Suppressor macrophage (primary cell): ENCODE measurements around the gene NDRG3.

Source experiments
- DNase-seq, 4 experiments: peaks; one replicate each; pipeline ENCODE4 v3.0.0-alpha.2; 2020 to 2022
- total RNA-seq, 17 experiments: gene quantifications; one replicate each; lab custom pipeline; 2026; ENCODE audit warnings: mixed read lengths in 6 of 17, inconsistent platforms in 3 of 17; lab: John Stamatoyannopoulos, UW

The NDRG3 gene
- 23.0 to 62.0 (median 40.7) reads per million in 17 experiments for total RNA-seq

DNA sequence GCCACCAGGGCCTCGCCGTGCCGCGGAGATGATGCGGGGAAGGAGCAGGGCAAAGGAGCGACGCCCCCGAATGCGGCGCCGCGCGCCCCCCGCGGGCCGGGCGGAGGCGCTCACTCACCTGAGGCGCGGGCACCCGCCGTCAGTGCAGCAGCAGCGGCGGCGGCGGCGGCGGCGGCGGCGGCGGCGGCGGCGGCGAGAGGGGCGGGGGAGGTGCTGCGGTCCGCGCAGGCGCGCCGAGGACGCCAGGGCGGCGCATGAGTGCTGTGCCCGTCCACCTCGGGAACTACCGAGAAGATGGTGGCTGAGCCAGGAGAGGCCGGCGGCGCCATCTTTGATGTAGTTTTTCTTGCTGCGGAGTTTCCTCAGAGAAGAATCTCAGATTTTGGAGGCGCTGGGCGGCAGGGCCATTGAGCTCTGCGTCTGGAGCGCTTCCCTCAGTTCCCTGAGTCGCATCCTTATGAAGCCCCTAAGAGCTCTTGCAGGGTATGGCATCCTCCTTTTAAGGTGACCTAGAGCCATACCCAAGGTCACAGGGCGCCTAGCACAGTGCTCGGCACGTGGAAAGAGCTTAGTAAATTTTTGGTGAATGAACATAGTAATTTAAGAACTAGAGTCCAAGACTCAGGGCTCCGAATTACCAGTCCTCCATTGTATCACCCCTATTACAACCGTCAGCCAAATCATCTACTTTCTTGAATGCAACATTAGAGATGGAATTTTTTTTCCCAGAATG lies at the start of gene NDRG3:
Gene NDRG3 (minus strand): TSS at position 164 of the 733 bp plus-strand sequence. CDS start 24,355 bp downstream, outside the sequence.
- DNase-seq, result peak; percentile 94 to 98 (median 96)

DNA sequence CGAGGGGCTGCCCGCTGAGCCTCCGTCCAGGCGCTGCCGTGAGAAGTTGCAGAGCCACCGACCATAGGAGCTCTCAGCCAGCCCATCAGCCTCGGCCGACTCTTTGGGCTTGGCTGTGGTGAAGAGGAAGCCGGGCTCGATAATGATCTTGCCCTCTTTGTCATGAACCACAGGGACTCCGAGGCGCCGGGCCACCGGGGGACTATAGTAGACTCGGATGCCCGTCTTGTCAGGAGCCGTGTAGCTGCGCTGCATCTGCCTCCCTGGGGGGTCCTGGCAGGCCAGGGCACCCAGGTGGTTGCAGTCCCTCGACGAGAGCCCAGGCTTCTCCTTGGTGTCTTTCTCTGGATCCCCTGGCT lies 48.2 kb upstream of the NDRG3 start:
- no peak for DNase-seq

DNA sequence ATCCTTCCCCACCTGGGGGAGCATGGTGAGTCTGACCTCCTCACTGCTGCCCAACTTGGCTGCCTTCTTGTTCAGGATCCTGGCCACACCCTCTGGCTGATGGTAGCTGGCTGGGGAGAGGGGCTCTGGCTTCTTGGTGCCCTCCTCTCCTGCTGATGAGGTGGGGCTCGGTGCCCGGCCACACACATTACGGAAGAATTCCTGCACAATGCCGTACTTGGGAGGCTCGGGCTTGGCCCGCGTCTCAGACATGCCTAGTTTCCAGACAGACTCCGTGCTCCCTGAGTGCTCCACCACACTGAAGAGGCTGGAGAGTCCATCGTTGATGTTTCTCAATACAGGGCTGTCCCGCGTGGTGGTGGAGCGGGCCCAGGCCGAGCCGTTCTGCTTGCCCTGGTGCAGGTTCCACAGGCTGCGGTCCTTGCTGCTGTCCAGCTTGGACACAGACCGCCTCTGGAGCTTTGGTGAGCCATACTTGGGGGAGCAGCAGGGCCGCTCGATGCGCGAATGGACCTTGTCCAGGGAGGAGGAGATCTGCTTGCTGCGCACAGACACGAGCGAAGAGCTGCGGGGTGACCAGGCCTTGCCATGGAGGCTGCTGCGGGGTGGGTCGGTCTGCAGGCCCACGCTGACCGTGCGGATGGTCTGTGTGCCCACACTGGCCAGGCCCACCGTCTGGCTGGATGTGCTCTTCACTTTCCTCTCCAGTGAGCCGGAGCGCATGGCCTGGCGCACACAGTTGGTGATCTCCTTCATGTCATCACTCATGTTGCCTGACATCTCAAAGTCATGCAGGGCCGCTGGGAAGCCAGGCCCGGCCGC lies 47.6 kb upstream of the NDRG3 start:
- DNase-seq, result no peak

DNA sequence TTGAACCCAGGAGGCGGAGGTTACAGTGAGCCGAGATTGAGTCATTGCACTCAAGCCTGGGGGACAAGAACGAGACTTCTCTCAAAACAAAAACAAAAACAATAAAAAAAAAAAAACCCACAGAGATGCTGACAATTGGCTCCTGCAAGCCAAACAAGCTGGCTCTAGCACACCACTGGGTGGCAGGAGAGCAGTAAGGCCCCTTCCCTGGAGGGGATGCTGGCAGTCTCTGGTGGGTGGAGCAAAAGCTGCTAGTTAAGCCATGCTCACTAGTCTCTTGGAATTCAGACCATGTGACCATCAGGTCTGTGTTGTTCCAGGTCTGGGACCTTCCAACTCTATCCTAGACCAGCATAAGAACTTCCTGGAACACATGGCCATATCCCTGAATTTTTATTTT lies 46.5 kb upstream of the NDRG3 start:
- DNase-seq, result peak in 3 of 4 experiments; percentile 13 to 35 (median 31)

DNA sequence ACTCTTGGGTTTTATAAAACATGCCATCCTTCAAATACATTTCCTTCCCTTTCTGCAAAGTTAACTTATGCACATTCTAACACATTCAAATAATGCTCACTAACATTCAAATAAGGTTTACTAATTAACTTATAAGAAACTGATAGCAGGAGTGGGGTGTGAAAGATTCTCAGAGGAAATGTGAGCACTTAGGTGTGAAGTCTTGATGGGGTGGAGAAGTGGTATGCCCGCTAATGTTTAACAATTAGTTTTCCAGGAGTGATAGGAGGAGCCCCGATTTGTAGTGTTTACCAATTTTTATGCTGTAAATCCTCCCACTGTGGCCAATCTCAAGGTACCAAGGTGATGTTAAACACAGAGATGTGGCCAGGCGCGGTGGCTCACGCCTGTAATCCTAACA lies 46.0 kb upstream of the NDRG3 start:
- DNase-seq, result no peak

DNA sequence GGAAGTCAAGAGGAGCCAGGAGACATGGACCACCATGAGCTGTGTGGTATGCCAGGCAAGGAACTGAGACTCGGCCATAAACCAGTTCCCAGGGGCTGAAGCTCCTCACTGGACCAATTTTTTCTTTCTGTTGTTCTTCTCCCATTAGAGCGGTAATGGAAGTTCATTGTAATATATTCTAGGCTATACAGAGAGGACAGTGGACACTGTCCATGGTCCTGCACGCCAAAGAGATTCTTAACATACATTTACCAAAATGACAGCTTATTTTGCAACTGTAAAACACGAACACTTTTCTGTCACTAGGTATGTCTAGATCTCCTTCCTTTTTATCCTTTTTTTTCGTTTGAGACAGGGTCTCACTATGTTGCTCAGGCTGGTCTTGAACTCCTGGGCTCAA lies 40.8 kb upstream of the NDRG3 start:
- DNase-seq, result no peak

DNA sequence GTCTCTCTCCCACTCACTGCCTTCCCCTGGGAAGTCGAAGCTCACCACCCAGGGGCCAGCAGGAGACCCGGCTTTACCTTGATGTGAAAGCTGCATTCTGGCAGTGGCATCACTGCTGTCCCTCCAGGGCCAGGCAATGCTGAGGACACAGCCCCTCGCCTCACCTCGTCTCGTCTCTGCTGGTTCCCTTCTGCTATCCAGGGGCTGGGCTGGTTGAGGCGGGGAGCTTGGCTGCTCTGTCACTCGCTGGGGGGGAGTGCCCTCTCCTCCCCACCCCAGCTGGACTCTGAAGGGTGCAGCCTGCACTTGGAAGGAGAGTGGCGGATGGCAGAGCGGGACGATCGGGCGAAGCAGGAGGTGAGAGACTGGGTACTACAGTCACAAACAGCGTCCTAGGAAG lies 40.4 kb upstream of the NDRG3 start:
- DNase-seq, result no peak

DNA sequence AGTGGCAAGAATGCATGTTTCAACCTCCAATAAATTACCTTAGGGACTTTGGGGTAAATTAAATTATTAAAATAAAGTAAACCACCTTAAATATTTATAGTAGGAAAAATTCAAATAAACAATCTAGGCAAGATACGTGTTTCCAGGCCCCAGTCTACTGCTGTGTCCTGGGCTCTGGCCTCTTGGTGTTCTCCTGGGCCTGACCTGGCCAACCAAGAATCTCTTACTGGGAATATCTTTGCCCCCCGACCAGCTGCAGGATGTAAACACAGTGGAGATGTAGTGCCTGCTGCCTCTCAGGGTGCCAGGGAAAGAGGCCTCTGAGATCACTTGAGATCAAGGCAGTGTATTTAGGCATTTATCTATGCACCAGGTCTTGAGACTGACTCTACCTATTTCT lies 39.4 kb upstream of the NDRG3 start:
- no peak for DNase-seq

DNA sequence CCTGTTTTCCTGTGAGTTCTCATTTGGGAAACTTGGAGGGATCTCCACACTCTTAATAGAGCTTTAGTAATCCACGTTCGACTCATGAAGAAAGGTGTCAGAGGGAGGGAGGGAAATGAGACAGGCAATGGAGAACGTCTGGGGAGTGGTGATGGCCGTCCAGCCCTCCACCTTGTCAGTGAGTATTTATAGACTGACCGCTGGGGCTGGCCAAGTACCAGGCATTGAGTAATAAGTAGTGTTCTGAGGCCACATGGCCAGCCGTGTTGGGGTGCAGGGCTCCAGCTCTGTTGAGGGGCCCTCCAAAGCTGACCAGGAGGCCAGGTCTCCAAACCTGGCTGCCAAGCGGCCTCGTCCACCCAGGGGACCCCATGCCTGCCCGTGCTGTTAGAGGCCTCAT lies 39.0 kb upstream of the NDRG3 start:
- no peak for DNase-seq

DNA sequence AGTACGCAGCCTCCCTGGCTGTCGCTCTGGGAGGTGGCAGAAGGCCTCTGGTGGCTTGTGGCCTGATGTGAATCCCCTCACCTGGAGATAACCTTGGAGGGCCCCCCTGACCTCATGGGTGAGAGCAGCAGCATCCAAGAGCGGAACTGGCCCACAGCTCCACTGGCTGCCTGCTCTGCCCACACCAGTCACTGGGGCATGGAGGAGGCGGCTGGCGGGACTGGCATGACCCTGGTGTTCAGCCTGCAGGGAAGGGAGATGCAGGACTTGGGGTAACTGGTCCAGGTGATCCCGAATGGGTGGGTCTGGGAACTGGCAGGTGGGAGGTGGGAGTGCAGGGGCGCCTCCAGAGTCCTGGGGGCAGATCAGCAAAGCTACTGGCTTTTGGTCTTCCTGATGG lies 38.2 kb upstream of the NDRG3 start:
- DNase-seq, result no peak

DNA sequence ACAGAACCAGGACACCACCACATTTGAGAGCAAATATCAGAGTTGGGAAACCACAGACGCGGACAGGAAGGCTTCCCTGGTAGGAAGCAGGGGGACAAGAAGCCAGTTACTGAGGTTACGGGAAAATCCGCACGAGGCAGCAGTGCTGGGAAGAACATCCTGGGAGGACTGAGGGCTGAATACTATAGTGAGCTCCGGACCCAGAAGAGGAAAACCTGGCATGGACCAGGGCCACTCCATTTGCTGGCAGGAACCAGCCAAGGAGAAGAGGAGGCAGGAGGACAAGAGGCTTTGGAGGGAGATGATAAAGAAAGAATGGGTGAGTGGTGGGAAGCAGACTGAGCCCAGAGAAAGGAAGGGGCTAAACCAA lies 33.8 kb upstream of the NDRG3 start:
- DNase-seq, result no peak

DNA sequence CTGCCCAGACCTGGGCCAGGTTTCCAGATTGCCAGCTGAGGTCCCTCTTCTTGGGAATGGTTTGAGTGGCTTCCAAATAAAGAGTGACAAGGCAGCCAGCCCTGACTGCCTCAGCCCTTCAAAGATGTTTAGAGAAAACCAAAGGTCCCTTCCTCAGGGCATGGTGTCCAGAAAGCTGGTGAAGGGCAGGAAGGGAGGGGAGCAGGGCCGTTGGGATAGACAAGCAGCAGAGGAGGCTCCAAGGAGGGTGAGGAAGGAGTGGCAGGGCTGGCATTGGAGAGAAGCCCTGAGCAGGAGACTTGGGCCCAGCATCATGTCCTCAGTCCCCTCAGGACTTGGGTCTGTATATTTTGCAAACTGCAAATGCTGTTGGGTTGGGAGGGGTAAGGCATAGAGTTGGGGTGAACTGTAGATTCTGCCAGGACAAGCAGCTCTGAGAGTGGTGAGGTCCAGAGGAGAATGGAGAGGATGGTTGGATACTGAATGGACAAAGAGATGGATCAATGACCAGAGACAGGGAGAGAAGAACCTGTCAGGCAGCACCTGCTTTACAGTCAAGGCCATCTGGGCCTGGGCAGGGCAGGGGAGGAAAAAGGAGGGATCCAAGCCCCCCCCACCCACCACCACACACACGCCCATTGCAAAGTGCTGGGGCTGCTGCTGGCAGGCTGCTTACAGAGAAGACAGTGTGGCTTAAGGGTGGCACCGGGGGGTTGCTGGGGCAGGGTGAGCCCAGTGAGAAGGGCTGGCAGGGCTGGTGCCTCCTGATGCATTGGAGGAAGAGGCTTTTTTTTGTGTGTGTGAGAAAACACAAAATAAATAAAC lies 33.2 kb upstream of the NDRG3 start:
- no peak for DNase-seq

DNA sequence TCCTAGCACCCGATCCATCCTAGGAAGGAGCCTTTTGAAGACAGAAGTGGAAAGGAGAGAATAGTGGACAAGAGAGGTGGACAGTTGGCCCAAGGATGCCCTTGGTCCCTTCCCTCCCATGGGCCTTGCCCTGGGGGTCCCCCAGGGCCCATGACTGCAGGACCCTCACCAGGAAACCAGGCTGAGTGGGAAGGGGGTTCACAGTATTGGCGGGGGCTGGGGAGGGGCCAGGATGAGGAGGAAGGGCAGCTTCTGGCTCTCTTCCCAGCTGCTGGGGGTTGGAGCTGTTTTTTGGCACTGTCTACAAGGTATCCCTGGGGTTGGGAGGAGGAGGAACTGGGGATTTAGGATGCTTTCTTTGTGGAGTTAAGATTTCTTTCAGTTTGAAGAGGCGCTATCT lies 31.7 kb upstream of the NDRG3 start:
- no peak for DNase-seq

DNA sequence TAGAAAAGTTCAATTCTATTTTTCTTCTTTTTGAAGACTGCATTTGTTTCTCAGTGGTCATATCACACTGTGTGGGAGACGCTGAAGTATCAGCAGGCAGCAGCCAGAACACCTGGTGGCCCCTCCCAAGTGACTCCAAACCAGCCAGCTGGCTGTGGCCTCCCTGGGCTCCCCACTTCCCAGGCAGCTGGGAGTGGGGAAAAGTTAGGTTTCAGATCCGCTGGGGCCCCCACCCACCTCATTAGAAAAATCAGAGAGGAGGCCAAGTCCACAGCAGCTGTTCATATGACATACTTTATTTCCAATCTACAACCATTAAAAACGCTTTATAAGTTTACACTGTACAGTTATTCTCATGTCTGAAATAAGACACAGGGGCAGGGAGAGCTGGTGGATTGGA lies 31.3 kb upstream of the NDRG3 start:
- no peak for DNase-seq

DNA sequence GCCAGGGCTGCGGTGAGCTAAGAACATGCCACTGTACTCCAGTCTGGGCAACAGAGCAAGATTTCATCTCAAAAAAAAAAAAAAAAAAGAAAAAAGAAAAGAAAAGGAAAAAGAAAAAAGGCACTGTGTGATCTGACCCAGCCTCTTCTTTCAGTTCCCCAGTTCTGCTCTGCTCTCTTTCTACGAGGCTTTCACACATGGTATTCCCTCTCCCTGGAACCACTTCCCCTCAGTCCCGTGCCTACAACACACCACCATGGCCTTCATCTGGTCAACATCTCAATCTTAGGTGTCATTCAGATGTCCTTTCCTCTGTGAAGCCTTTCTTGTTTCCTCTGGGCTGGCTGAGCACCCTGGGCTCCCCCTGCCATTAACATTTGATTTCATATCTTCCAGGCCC lies 29.9 kb upstream of the NDRG3 start:
- peak; percentile 54 to 76 (median 68) for DNase-seq

DNA sequence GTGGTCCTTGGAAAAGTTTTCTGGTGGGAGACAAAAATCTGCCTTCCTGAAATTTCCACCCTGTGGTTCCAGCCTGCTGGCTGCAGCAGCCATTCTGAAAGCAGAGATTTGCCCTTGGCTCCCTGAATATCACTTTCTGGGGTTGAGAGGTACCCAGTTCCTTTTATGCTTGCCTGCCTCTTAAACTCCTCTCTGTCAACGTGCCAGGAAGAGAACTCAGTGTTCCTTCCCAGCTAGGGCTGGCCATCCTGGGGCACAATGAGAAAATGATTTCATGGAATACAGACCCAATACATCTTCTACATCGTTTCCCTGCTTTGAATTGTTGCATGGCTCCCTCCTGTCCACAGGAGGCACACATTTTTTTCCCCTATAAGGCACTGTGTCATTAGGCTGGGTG lies 29.3 kb upstream of the NDRG3 start:
- DNase-seq, result peak in 1 of 4 experiments; percentile 19

DNA sequence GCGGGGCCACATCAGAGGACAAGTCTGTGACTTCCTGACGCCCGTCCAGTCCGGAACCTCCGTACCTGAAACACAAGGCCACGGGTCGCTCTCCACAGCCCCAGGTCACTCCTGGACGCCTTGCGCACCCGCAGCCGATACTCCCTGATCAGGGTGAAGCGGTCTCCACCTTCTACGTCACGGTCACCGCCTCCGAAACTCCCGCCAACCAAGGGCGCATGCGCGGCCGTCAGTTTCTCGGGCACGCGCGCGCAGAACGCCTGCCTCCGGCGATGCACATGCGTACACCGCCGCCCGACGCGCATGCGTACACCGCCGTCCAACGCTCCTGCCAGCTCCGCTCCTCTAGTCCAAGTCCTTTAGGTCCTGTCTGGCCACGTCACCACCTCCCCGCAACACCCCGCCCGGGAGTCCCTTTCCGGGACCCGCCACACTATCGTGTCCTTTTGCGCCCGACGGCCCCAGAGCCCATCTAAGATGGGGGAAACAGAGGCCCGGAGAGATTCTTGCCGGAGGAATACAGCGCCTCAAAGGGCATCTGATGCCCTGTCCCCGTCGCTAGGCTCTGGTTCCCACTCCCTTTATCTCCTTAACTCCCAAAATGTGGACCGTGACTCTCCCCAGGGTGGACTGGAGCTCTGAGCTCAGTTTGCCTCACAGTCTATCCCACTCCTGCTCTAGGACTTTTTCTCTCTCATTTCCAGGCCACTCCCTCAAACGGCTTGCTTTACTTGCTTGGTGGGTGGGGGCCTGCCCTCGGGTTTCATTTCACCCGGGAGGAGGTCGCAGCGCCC lies 27.9 kb upstream of the NDRG3 start, which contains the start of gene DSN1:
Gene DSN1 (minus strand): TSS at position 167 of the 794 bp plus-strand sequence. CDS start 2,305 bp downstream, outside the sequence.
- peak; percentile 99 to 100 (median 100) for DNase-seq

DNA sequence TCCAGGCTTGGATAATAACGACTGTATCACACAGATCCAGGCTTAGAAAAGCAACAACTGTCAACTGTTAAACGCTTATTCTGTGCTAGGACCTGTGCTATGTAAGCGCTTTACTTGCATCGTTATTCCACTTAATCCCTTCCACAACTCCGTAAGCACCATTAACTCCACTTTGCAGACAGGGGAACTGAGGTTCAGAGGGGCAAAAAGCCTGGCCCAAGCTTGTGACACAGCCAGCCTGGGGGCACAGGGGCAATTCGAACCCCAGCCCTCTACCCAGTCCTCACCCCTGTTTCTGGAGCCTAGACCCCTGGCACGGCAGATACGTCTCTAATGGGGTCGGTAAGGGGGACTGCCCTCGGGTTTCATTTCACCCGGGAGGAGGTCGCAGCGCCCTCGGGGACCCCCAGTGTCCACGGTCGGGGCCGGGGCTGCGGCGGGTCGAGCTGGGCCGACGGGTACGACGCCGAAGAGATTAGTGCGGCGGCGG lies 27.3 kb upstream of the NDRG3 start:
- no peak for DNase-seq

DNA sequence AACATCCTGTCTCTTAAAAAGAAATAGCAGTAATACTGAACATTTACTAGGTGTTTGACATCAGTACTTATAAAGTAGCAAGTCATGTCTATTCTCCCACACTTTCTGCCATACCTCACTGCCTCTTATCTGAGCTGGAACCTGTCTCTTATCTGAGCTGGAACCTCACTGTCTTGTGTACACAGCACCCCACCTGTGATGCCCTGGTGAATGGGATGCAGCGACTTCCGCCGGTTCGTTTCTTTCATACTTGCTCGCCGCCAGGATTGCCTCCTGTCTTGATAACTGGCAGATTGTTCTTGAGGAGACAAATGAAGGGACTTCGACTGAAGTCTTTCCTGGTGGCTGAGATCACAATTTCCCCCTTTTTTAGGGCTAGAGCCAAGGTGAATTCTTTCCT lies 24.8 kb upstream of the NDRG3 start:
- DNase-seq, result no peak

DNA sequence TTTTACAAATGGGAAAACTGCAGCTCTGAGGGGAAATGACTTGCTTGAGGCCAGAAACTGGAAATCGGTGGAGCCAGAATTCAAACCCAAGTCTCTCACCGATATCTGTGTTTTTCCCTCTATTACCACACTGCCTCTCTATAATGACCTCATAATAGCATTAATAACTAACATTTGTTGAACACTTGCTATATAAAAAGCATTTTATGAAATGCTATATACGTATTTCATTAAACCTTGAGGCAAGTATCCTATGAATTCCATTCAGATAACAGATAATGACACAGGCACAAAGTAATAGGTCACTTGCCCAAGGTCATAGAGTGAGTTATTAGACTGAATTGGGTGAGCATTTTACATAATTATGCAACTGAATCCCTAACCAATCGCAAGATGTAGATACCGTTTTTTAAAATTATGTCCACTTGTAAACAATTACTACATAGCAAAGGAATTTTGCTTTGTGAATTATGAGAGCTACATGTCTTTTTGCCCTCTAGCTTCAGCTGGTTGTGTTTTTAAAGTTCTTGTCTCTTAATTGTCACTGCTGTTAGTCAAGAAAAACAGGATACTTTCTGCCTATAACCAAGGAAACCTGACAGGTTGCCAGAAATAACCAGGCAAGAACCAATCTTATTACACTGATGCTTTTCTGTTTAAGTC lies 23.0 kb upstream of the NDRG3 start:
- no peak for DNase-seq

DNA sequence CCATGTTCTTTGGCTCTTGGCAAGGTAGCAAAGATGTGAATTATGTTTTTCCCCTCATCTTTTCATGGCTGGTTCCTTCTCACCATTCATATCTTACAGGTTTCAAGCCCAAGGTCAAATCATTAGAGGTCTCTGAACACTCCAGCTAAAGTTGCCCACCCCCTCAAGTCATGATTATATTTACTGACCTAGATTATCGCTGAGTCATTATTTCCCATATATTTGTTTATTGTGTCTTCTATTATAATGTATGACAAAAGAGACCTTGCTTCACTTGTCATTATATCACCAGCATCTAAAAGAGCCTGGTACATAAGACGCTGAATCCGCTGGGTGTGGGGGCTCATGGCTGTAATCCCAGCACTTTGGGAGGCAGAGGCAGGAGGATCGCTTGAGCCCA lies 15.2 kb upstream of the NDRG3 start:
- no peak for DNase-seq
